H1 (cell line): ENCODE measurements around the gene SLX9.

Source experiments
- CBX8 ChIP-seq: fragments of 300-800, 300-1000 bp; sonication (generic); IDR thresholded peaks from 2 replicates; pipeline ENCODE4 v1.7.1; 2016; ENCODE audit warnings: low read depth, low read length, borderline replicate concordance
- CEBPB ChIP-seq: IDR thresholded peaks from 2 replicates; pipeline ENCODE4 v1.6.1; 2012; ENCODE audit warnings: low read depth, low read length
- CHD2 ChIP-seq: IDR thresholded peaks from 2 replicates; pipeline ENCODE4 v1.6.1; 2012; ENCODE audit warnings: low read length, improper control_type of control experiment
- CREB1 ChIP-seq: IDR thresholded peaks from 2 replicates; pipeline ENCODE4 v1.6.1; 2012; ENCODE audit warnings: inconsistent platforms
- HDAC2 ChIP-seq, 2 experiments: fragments of 300-600 bp in 1 of 2; sonication (generic) in 1 of 2; IDR thresholded peaks; 2 replicates each; pipeline ENCODE4 v1.6.1; 2011 to 2012; ENCODE audit warnings: low read depth in 2 of 2, low read length in 2 of 2, mild to moderate bottlenecking in 2 of 2, moderate library complexity in 2 of 2, borderline replicate concordance in 1 of 2, inconsistent platforms in 1 of 2
- KDM1A ChIP-seq: fragments of 200-600, 300-600 bp; sonication (generic); IDR thresholded peaks from 2 replicates; pipeline ENCODE4 v1.7.1; 2016; ENCODE audit warnings: mild to moderate bottlenecking, low read length, borderline replicate concordance
- MAFK ChIP-seq: IDR thresholded peaks from 2 replicates; pipeline ENCODE4 v1.6.1; 2012; ENCODE audit warnings: low read depth, mild to moderate bottlenecking, improper control_type of control experiment, low read length
- POLR2A ChIP-seq, 2 experiments: IDR thresholded peaks; 1 replicate in 1 of 2; 2 replicates in 1 of 2; pipeline ENCODE4 v1.6.1; 2011; ENCODE audit warnings: low read depth in 2 of 2, low read length in 2 of 2, mild to moderate bottlenecking in 2 of 2; ENCODE audit errors: control extremely low read depth in 1 of 2
- POLR2AphosphoS5 ChIP-seq: IDR thresholded peaks from 2 replicates; pipeline ENCODE4 v1.6.1; 2011; ENCODE audit warnings: low read depth, low read length
- RBBP5 ChIP-seq: IDR thresholded peaks from 2 replicates; pipeline ENCODE4 v1.7.1; 2012; ENCODE audit warnings: low read depth, mild to moderate bottlenecking, inconsistent platforms, low read length, moderate library complexity, borderline replicate concordance
- SUZ12 ChIP-seq: fragments of 200-600 bp; sonication (generic); IDR thresholded peaks from 2 replicates; pipeline ENCODE4 v1.6.1; 2012; ENCODE audit warnings: mild to moderate bottlenecking, inconsistent platforms, low read length, moderate library complexity, mixed read lengths
- TF ChIP-seq, protein P1 (sequence below), 3 experiments: IDR thresholded peaks; 1 replicate in 2 of 3; 2 replicates in 1 of 3; pipeline versions ENCODE4 v1.5.1 to v1.6.1; 2011; ENCODE audit warnings: low read length in 3 of 3, mild to moderate bottlenecking in 3 of 3, inconsistent platforms in 2 of 3, low read depth in 1 of 3, moderate library complexity in 1 of 3; ENCODE audit not compliant: insufficient read depth in 1 of 3; ENCODE audit errors: control extremely low read depth in 1 of 3

DNA sequence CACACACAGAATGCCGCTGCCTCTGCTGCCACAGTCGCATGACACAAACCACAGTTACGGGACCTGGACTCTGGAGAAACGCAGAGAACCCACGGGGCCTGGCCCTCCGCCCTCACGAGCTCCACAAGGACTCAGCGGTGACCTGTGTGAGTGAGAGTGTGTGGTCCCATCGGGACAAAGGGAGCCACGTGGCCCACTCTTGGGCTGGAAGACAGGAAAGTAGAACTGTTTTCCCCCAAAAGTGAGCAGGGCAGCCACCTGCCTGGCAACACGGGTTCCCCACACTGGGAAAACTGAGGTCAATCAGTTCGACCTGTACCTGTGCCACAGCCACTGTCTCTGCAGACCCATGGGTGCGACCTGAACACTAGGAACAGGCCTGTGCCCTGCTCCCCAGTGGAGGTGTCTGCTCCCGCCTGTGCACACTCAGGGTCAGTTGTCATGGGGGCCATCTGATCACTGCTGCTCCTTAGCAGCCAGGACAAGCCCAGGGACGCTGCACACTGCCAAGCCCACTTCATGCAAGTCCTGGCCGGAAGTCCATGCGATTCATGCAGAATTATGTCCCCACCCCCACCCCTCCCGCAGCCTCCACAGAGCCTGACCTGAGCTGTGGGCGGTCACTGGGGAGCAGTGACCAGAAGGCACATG is 80.2 kb downstream of the SLX9 start:
- TF ChIP-seq POLR2A (IDR thresholded peaks at IDR 0.05; ENCODE audit: control extremely low read depth in 1 of 2, low read depth in 2 of 2, low read length in 2 of 2) (no peak), SUZ12 (no peak), KDM1A (no peak), HDAC2 (IDR thresholded peaks at IDR 0.05; ENCODE audit: borderline replicate concordance in 1 of 2, low read depth in 2 of 2, low read length in 2 of 2) (no peak), CREB1 (no peak), CBX8 (no peak), MAFK (no peak), CHD2 (no peak), POLR2AphosphoS5 (no peak), RBBP5 (no peak), CEBPB (no peak)
- TF ChIP-seq, protein P1, sequence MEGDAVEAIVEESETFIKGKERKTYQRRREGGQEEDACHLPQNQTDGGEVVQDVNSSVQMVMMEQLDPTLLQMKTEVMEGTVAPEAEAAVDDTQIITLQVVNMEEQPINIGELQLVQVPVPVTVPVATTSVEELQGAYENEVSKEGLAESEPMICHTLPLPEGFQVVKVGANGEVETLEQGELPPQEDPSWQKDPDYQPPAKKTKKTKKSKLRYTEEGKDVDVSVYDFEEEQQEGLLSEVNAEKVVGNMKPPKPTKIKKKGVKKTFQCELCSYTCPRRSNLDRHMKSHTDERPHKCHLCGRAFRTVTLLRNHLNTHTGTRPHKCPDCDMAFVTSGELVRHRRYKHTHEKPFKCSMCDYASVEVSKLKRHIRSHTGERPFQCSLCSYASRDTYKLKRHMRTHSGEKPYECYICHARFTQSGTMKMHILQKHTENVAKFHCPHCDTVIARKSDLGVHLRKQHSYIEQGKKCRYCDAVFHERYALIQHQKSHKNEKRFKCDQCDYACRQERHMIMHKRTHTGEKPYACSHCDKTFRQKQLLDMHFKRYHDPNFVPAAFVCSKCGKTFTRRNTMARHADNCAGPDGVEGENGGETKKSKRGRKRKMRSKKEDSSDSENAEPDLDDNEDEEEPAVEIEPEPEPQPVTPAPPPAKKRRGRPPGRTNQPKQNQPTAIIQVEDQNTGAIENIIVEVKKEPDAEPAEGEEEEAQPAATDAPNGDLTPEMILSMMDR (IDR thresholded peaks at IDR 0.05; ENCODE audit: control extremely low read depth in 1 of 3, insufficient read depth in 1 of 3, low read depth in 1 of 3, low read length in 3 of 3): no peak
